DND-41 (cell line): ENCODE results near the gene BSG.

ENCODE experiments used
- EZH2 ChIP-seq: IDR thresholded peaks from 3 replicates; pipeline ENCODE4 v1.6.1; 2012; ENCODE audit warnings: borderline replicate concordance, low read depth, mild to moderate bottlenecking, moderate library complexity, low read length, inconsistent platforms; ENCODE audit not compliant: severe bottlenecking
- TF ChIP-seq, protein P1 (sequence below): IDR thresholded peaks from 2 replicates; pipeline ENCODE4 v1.5.1; 2012; ENCODE audit warnings: borderline replicate concordance, low read length, moderate library complexity, mild to moderate bottlenecking; ENCODE audit not compliant: poor library complexity, severe bottlenecking; ENCODE audit errors: extremely low read depth

DNA sequence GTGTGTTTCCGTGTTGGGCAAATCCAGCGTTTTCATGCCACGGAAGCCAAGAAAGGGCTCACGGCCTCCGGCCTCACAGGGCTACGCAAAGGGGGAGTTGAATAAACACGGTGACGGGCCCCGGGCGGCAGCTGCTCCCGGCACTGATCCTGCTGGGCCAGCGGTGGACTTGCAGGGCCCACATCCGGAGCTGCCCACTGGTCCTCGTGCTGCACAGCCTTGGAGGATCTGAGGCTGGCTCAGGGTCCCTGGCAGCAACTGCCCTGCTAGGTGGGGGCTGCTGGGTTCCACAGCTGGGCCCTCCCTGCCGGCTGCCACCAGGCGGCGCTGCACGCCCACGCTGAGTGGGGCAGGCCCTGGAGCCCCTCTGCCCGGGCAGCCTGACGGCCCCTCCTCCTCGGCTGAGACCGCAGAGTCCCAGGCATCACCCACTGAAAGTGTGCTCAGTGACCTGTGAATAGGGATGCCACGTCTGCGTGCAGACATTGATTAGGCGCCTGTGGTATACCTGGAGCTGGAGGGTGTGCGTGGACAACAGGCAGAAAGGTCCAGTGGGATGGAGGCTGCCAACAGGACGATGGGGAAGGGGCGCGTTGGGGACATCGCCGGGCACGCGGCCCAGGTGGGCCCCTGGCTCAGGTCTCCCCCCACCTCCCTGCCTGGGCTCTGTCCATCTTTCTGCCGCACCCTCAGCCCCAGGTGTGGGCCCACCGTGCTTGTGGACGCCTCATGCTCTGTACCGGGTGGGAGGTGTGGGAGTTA, 12.0 kb downstream of the BSG start:
- TF ChIP-seq, protein P1, sequence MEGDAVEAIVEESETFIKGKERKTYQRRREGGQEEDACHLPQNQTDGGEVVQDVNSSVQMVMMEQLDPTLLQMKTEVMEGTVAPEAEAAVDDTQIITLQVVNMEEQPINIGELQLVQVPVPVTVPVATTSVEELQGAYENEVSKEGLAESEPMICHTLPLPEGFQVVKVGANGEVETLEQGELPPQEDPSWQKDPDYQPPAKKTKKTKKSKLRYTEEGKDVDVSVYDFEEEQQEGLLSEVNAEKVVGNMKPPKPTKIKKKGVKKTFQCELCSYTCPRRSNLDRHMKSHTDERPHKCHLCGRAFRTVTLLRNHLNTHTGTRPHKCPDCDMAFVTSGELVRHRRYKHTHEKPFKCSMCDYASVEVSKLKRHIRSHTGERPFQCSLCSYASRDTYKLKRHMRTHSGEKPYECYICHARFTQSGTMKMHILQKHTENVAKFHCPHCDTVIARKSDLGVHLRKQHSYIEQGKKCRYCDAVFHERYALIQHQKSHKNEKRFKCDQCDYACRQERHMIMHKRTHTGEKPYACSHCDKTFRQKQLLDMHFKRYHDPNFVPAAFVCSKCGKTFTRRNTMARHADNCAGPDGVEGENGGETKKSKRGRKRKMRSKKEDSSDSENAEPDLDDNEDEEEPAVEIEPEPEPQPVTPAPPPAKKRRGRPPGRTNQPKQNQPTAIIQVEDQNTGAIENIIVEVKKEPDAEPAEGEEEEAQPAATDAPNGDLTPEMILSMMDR: peak; percentile 92
- no peak for TF ChIP-seq EZH2
